H1 (cell line): Measurements from ENCODE around the gene DENND5B. TPM values are rescaled to one million over a fixed set of nuclear protein-coding genes. Genes with fewer than 3 reads are reported as not detected.

Source experiments
- CTCF ChIA-PET: fragments of 300-600 bp; sonication (Branson Sonifier 250); formaldehyde crosslinking; loops from one replicate; lab custom pipeline; 2021; ENCODE audit not compliant: partially characterized antibody; lab: Charles Lee
- POLR2A ChIA-PET: fragments of 300-600 bp; sonication (Branson Sonifier 250); formaldehyde crosslinking; loops from one replicate; lab custom pipeline; 2021; ENCODE audit warnings: inconsistent platforms; ENCODE audit not compliant: partially characterized antibody; lab: Charles Lee
- DNase-seq, 2 experiments: peaks; one replicate each; pipeline versions ENCODE4 v3.0.0 to v3.0.0-alpha.2; 2010 to 2022; ENCODE audit warnings: low spot score in 2 of 2, low read depth in 1 of 2, mixed read lengths in 1 of 2
- FAIRE-seq: peaks from 2 replicates; lab custom pipeline; 2011; peaks lifted over from hg19 to GRCh38; lab: Jason Lieb, UNC
- H2AFZ ChIP-seq: 2 replicates; pipeline ENCODE4 v1.8.1; 2012; ENCODE audit warnings: low read length, inconsistent platforms
- H2AK5ac ChIP-seq: 2 replicates; pipeline ENCODE4 v1.6.1; 2013; ENCODE audit warnings: low read depth, low read length
- H2BK120ac ChIP-seq: replicated peaks from 2 replicates; pipeline ENCODE3; 2013; ENCODE audit warnings: low read depth, low read length, inconsistent platforms
- H2BK12ac ChIP-seq: 2 replicates; pipeline ENCODE4 v1.6.1; 2013; ENCODE audit warnings: low read depth, low read length
- H2BK15ac ChIP-seq: 2 replicates; pipeline ENCODE4 v1.6.1; 2013; ENCODE audit warnings: low read length
- H2BK20ac ChIP-seq: 2 replicates; pipeline ENCODE4 v1.6.1; 2013; ENCODE audit warnings: low read length
- H2BK5ac ChIP-seq: 2 replicates; pipeline ENCODE4 v1.6.1; 2013; ENCODE audit warnings: low read depth, low read length
- H3K14ac ChIP-seq: 2 replicates; pipeline ENCODE4 v1.6.1; 2013; ENCODE audit warnings: inconsistent platforms; ENCODE audit not compliant: insufficient read length
- H3K18ac ChIP-seq: 2 replicates; pipeline ENCODE4 v1.6.1; 2013; ENCODE audit warnings: low read length; ENCODE audit errors: extremely low read depth
- H3K23ac ChIP-seq: 2 replicates; pipeline ENCODE4 v1.6.1; 2013; ENCODE audit warnings: inconsistent platforms; ENCODE audit not compliant: insufficient read length
- H3K23me2 ChIP-seq: 2 replicates; pipeline ENCODE4 v1.6.1; 2013; ENCODE audit warnings: low read depth, low read length
- H3K27ac ChIP-seq: 2 replicates; pipeline ENCODE4 v1.6.1; 2011; ENCODE audit warnings: low read depth, low read length, inconsistent platforms
- H3K27me3 ChIP-seq, 4 experiments: replicated peaks in 1 of 4; 1 replicate in 1 of 4; 2 replicates in 3 of 4; pipeline versions ENCODE4 v1.6.1 to v1.8.1; 2011 to 2013; ENCODE audit warnings: low read length in 3 of 4, mild to moderate bottlenecking in 3 of 4, inconsistent platforms in 2 of 4, mixed read lengths in 2 of 4, moderate library complexity in 1 of 4; ENCODE audit not compliant: control insufficient read depth in 3 of 4, insufficient read depth in 3 of 4; ENCODE audit errors: extremely low read depth in 1 of 4
- H3K36me3 ChIP-seq, 4 experiments: 2 replicates each; pipeline versions ENCODE4 v1.6.1 to v1.8.1; 2011 to 2013; ENCODE audit warnings: mild to moderate bottlenecking in 4 of 4, low read length in 3 of 4, moderate library complexity in 2 of 4, control low read depth in 1 of 4, inconsistent platforms in 1 of 4; ENCODE audit not compliant: insufficient read depth in 4 of 4, control insufficient read depth in 2 of 4
- H3K4ac ChIP-seq: replicated peaks from 2 replicates; pipeline ENCODE3; 2013; ENCODE audit warnings: low read length, low read depth, mixed read lengths, inconsistent platforms; ENCODE audit not compliant: insufficient read length
- H3K4me1 ChIP-seq, 4 experiments: replicated peaks in 1 of 4; 1 replicate in 1 of 4; 2 replicates in 3 of 4; pipeline versions ENCODE4 v1.6.1 to v1.8.1; 2011 to 2013; ENCODE audit warnings: low read length in 3 of 4, inconsistent platforms in 2 of 4, mixed read lengths in 1 of 4; ENCODE audit not compliant: insufficient read depth in 4 of 4, control insufficient read depth in 3 of 4
- H3K4me2 ChIP-seq, 2 experiments: 2 replicates each; pipeline versions ENCODE4 v1.6.1 to v1.8.1; 2011 to 2013; ENCODE audit warnings: low read depth in 2 of 2, low read length in 2 of 2, control low read depth in 1 of 2, inconsistent platforms in 1 of 2, mild to moderate bottlenecking in 1 of 2; ENCODE audit not compliant: insufficient read depth in 1 of 2
- H3K4me3 ChIP-seq, 4 experiments: fragments of 200-600, 300-600 bp in 1 of 4; sonication (generic), shearing (Covaris generic), sonication (Bioruptor Twin) in 1 of 4; 2 replicates each; pipeline versions ENCODE4 v1.5.1 to v1.8.1; 2011 to 2016; ENCODE audit warnings: low read length in 4 of 4, low read depth in 3 of 4, control low read depth in 2 of 4, inconsistent platforms in 2 of 4, mild to moderate bottlenecking in 2 of 4, mixed read lengths in 1 of 4, moderate library complexity in 1 of 4; ENCODE audit not compliant: insufficient read depth in 2 of 4; ENCODE audit errors: extremely low read depth in 1 of 4
- H3K56ac ChIP-seq: replicated peaks from 2 replicates; pipeline ENCODE3; 2013; ENCODE audit warnings: low read depth, mild to moderate bottlenecking, mixed read lengths, low read length, inconsistent platforms; ENCODE audit not compliant: insufficient read length
- H3K79me1 ChIP-seq: 2 replicates; pipeline ENCODE4 v1.6.1; 2013; ENCODE audit warnings: low read depth, low read length, control low read depth
- H3K79me2 ChIP-seq, 2 experiments: 2 replicates each; pipeline versions ENCODE4 v1.6.1 to v1.8.1; 2012 to 2013; ENCODE audit warnings: low read length in 2 of 2, mild to moderate bottlenecking in 2 of 2, inconsistent platforms in 1 of 2; ENCODE audit not compliant: insufficient read depth in 2 of 2, control insufficient read depth in 1 of 2
- H3K9ac ChIP-seq, 4 experiments: replicated peaks in 1 of 4; 1 replicate in 1 of 4; 2 replicates in 3 of 4; pipeline versions ENCODE4 v1.6.1 to v1.8.1; 2011 to 2013; ENCODE audit warnings: low read depth in 3 of 4, low read length in 3 of 4, control low read depth in 2 of 4, mild to moderate bottlenecking in 2 of 4, moderate library complexity in 2 of 4, inconsistent platforms in 1 of 4; ENCODE audit errors: extremely low read depth in 1 of 4
- H3K9me3 ChIP-seq, 2 experiments: 2 replicates each; pipeline versions ENCODE4 v1.6.1 to v1.8.1; 2012 to 2013; ENCODE audit warnings: mild to moderate bottlenecking in 2 of 2, moderate library complexity in 2 of 2, control low read depth in 1 of 2, inconsistent platforms in 1 of 2, low read depth in 1 of 2, low read length in 1 of 2, mixed read lengths in 1 of 2; ENCODE audit not compliant: insufficient read depth in 2 of 2
- H4K20me1 ChIP-seq, 2 experiments: replicated peaks in 1 of 2; 2 replicates each; pipeline versions ENCODE3 to v1.8.1; 2011 to 2013; ENCODE audit warnings: inconsistent platforms in 2 of 2, low read length in 2 of 2, mild to moderate bottlenecking in 1 of 2; ENCODE audit not compliant: insufficient read depth in 2 of 2, control insufficient read depth in 1 of 2
- H4K5ac ChIP-seq: 2 replicates; pipeline ENCODE4 v1.6.1; 2013; ENCODE audit warnings: low read length, low read depth, mixed read lengths, inconsistent platforms; ENCODE audit not compliant: insufficient read length
- H4K8ac ChIP-seq: 2 replicates; pipeline ENCODE4 v1.8.0; 2013; ENCODE audit warnings: mild to moderate bottlenecking, moderate library complexity, low read length, inconsistent platforms; ENCODE audit not compliant: insufficient read depth; ENCODE audit errors: extremely low read depth
- H4K91ac ChIP-seq: replicated peaks from 2 replicates; pipeline ENCODE3; 2013; ENCODE audit warnings: low read length, mixed read lengths, inconsistent platforms; ENCODE audit not compliant: insufficient read length
- KDM5A ChIP-seq: fragments of 200-600 bp; IDR thresholded peaks from 2 replicates; pipeline ENCODE4 v1.7.1; 2012; ENCODE audit warnings: mild to moderate bottlenecking, low read length, inconsistent platforms, mixed read lengths
- WGBS, 2 experiments: shearing (Covaris generic) in 1 of 2; methylation state at CpG; one replicate each; pipeline versions ENCODE4 v1.1.6 to v1.1.7; 2013 to 2015; ENCODE audit warnings: low lambda C conversion rate in 2 of 2, mixed read lengths in 2 of 2, inconsistent platforms in 1 of 2, low coverage in 1 of 2, missing lambda C conversion rate in 1 of 2; ENCODE audit not compliant: insufficient replicate concordance in 2 of 2, insufficient coverage in 1 of 2, insufficient read length in 1 of 2; ENCODE audit errors: extremely low coverage in 1 of 2, missing lambda C conversion rate in 1 of 2; 5-methylcytosine and 5-hydroxymethylcytosine counted together
- polyA plus RNA-seq, 7 experiments: library from polyadenylated mRNA; depleted of rRNA in 3 of 7; stranded (reverse) in 5 of 7; unstranded in 2 of 7; fragments of >200 nt in 5 of 7; fragments of 200-250 nt in 2 of 7; gene quantifications; 1 replicate in 5 of 7; 2 replicates in 1 of 7; 4 replicates in 1 of 7; pipeline versions ENCODE4 v1.2.1 to v1.2.3, GENCODE V29; 2011 to 2013; ENCODE audit warnings: missing spikeins in 2 of 7, mixed read lengths in 2 of 7
- total RNA-seq: library from RNA; stranded (reverse); fragmentation: NEBNext Ultra II Directional; extraction: Animal tissue kit (Norgen Biotek cat#: 25700); gene quantifications from 2 replicates; pipeline ENCODE4 v1.2.1, GENCODE V29; 2021

Gene DENND5B
- total and polyA plus RNA-seq, 2 of the 8 experiments (the other 6 are each of a cell fraction or from before 2014, with no cell fraction given) = 13.4 to 20.2 TPM

- no peak for TF ChIP-seq KDM5A
- Histone ChIP-seq H2BK5ac (no peak overlapping the region), H3K4me2 (no peak overlapping the region), H3K23me2 (no peaks in the 10 kb centered on the region), H2BK15ac (no peak overlapping the region), H3K56ac (no peak overlapping the region), H3K36me3 (no peaks in the 10 kb centered on the region), H3K79me1 (no peaks in the 10 kb centered on the region), H3K27me3 (no peaks in the 10 kb centered on the region), H3K18ac (no peak overlapping the region), H2BK20ac (no peak overlapping the region), H2BK120ac (no peak overlapping the region), H2AK5ac (no peak overlapping the region), H4K91ac (no peak overlapping the region), H4K8ac (no peak overlapping the region), H3K23ac (no peak overlapping the region), H4K5ac (no peak overlapping the region), H3K9ac (no peak overlapping the region), H3K4me3 (no peak overlapping the region), H3K79me2 (no peaks in the 10 kb centered on the region), H3K14ac (no peak overlapping the region), H4K20me1 (no peaks in the 10 kb centered on the region), H3K4ac (no peak overlapping the region), H3K9me3 (no peaks in the 10 kb centered on the region), H2AFZ (no peak overlapping the region), H3K27ac (no peak overlapping the region), H2BK12ac (no peak overlapping the region), H3K4me1 (peaks cover 0 to 3% (median 0%) of the 10 kb centered on the region in 4 experiments; a peak in 1 of 7 replicates)
- no peak for FAIRE-seq
- no peak for DNase-seq
- 86% methylated on average over 6 of the region's 6 CpGs; no CpG with 5 or more reads in 1 of the 2 experiments for WGBS, 2 experiments
- ChIA-PET POLR2A (interaction anchor here (0.9 kb wide), 1 partner anchor 47 kb away, joined by 3 read pairs; no protein-coding TSS in a partner anchor), CTCF (interaction anchor here (0.6 to 1.1 kb wide), 2 partner anchors 62 to 148 kb away, joined by 3 read pairs; no protein-coding TSS in a partner anchor)
These were observed 119.9 kb downstream of the DENND5B start for GRCh38 chr12:31471051-31471450.
